BLaER1 (cell line): ENCODE data around the gene KYNU.
"Not testable (repeated sequence)": the region's sequence is repeated elsewhere in the genome, so short reads cannot be mapped to it uniquely, and the experiment has no call there.

Source experiments
- H3K27ac ChIP-seq: shearing (Covaris generic); formaldehyde crosslinking; 2 replicates; pipeline ENCODE4 v1.8.1; 2022
- H3K27me3 ChIP-seq: shearing (Covaris generic); formaldehyde crosslinking; 2 replicates; pipeline ENCODE4 v1.8.1; 2022
- H3K36me3 ChIP-seq: shearing (Covaris generic); formaldehyde crosslinking; 2 replicates; pipeline ENCODE4 v1.8.1; 2022
- H3K4me1 ChIP-seq: shearing (Covaris generic); formaldehyde crosslinking; 2 replicates; pipeline ENCODE4 v1.8.1; 2022
- H3K4me2 ChIP-seq: shearing (Covaris generic); formaldehyde crosslinking; 2 replicates; pipeline ENCODE4 v1.8.1; 2022
- H3K4me3 ChIP-seq: shearing (Covaris generic); formaldehyde crosslinking; 2 replicates; pipeline ENCODE4 v1.8.1; 2022
- H3K9ac ChIP-seq: shearing (Covaris generic); formaldehyde crosslinking; 2 replicates; pipeline ENCODE4 v1.8.1; 2022
- H3K9me3 ChIP-seq: shearing (Covaris generic); formaldehyde crosslinking; 2 replicates; pipeline ENCODE4 v1.8.1; 2022
- H4K20me1 ChIP-seq: shearing (Covaris generic); formaldehyde crosslinking; 2 replicates; pipeline ENCODE4 v1.8.1; 2022
- Cebpa-rat ChIP-seq: shearing (Covaris generic); IDR thresholded peaks from 2 replicates; pipeline ENCODE4 v1.8.1; 2022

KYNU gene

GRCh38 chr2:142901780-142902179, 24.3 kb downstream of the KYNU start:
- no peak for TF ChIP-seq Cebpa-rat
- H3K4me1 ChIP-seq, result no peaks in the 10 kb centered on the region
- no peak overlapping the region for H3K9ac ChIP-seq
- H3K27me3 ChIP-seq, result no peaks in the 10 kb centered on the region
- no peaks in the 10 kb centered on the region for H4K20me1 ChIP-seq
- H3K9me3 ChIP-seq, result no peaks in the 10 kb centered on the region
- no peak overlapping the region for H3K4me2 ChIP-seq
- no peak overlapping the region for H3K27ac ChIP-seq
- no peaks in the 10 kb centered on the region for H3K36me3 ChIP-seq
- H3K4me3 ChIP-seq, result no peak overlapping the region

- H3K4me3 ChIP-seq, H3K4me1 ChIP-seq, H4K20me1 ChIP-seq, H3K9ac ChIP-seq, H3K36me3 ChIP-seq, H3K4me2 ChIP-seq, H3K27ac ChIP-seq, H3K9me3 ChIP-seq, H3K27me3 ChIP-seq: not testable (repeated sequence)
These were observed 26.3 kb downstream of the KYNU start for GRCh38 chr2:142903726-142904125.

- Histone ChIP-seq H3K9ac (no peak overlapping the region), H3K4me3 (no peak overlapping the region), H3K4me1 (no peaks in the 10 kb centered on the region), H3K4me2 (no peak overlapping the region), H3K27ac (no peak overlapping the region), H3K36me3 (no peaks in the 10 kb centered on the region), H4K20me1 (no peaks in the 10 kb centered on the region), H3K9me3 (no peaks in the 10 kb centered on the region), H3K27me3 (no peaks in the 10 kb centered on the region)
- TF ChIP-seq Cebpa-rat, result no peak
These were observed 30.2 kb downstream of the KYNU start for GRCh38 chr2:142907653-142908052.

- Histone ChIP-seq H3K4me2 (no peak overlapping the region), H3K9ac (no peak overlapping the region), H3K4me1 (no peaks in the 10 kb centered on the region)
These were observed 37.2 kb downstream of the KYNU start for GRCh38 chr2:142914507-142915313.

GRCh38 chr2:142915502-142915901, 38.0 kb downstream of the KYNU start:
- Histone ChIP-seq H3K9ac (no peak overlapping the region), H4K20me1 (no peaks in the 10 kb centered on the region), H3K27me3 (no peaks in the 10 kb centered on the region), H3K9me3 (no peaks in the 10 kb centered on the region), H3K4me1 (no peaks in the 10 kb centered on the region), H3K36me3 (no peaks in the 10 kb centered on the region), H3K4me2 (no peak overlapping the region), H3K4me3 (no peak overlapping the region), H3K27ac (no peak overlapping the region)
- TF ChIP-seq Cebpa-rat, result no peak

More at GRCh38 chr2:142914507-142915313, 37.2 kb downstream of the KYNU start:
- Histone ChIP-seq H3K9me3 (no peaks in the 10 kb centered on the region), H3K36me3 (no peaks in the 10 kb centered on the region), H3K4me3 (no peak overlapping the region), H3K27ac (no peak overlapping the region), H3K27me3 (no peaks in the 10 kb centered on the region), H4K20me1 (no peaks in the 10 kb centered on the region)
- TF ChIP-seq Cebpa-rat, result no peak

- no peaks in the 10 kb centered on the region for H3K36me3 ChIP-seq
These were observed 41.2 kb downstream of the KYNU start for GRCh38 chr2:142918624-142919023.

GRCh38 chr2:142920571-142920970, 43.1 kb downstream of the KYNU start:
- H3K4me3 ChIP-seq, result no peak overlapping the region
- H3K9me3 ChIP-seq, result no peaks in the 10 kb centered on the region
- H3K27ac ChIP-seq, result no peak overlapping the region
- H3K9ac ChIP-seq, result no peak overlapping the region
- no peaks in the 10 kb centered on the region for H3K4me1 ChIP-seq
- no peaks in the 10 kb centered on the region for H3K27me3 ChIP-seq
- no peak for TF ChIP-seq Cebpa-rat
- H3K4me2 ChIP-seq, result no peak overlapping the region
- no peaks in the 10 kb centered on the region for H4K20me1 ChIP-seq
- H3K36me3 ChIP-seq, result no peaks in the 10 kb centered on the region

More at GRCh38 chr2:142918624-142919023, 41.2 kb downstream of the KYNU start:
- Histone ChIP-seq H3K27ac (no peak overlapping the region), H4K20me1 (no peaks in the 10 kb centered on the region), H3K27me3 (no peaks in the 10 kb centered on the region), H3K4me2 (no peak overlapping the region), H3K4me3 (no peak overlapping the region), H3K9me3 (no peaks in the 10 kb centered on the region), H3K9ac (no peak overlapping the region), H3K4me1 (no peaks in the 10 kb centered on the region)
- TF ChIP-seq Cebpa-rat, result no peak

- no peak overlapping the region for H3K4me3 ChIP-seq
These were observed 49.0 kb downstream of the KYNU start for GRCh38 chr2:142926445-142926844.

GRCh38 chr2:142930835-142931398, 53.5 kb downstream of the KYNU start:
- Histone ChIP-seq H3K9me3 (no peaks in the 10 kb centered on the region), H3K27ac (no peak overlapping the region), H3K4me3 (no peak overlapping the region), H3K36me3 (no peaks in the 10 kb centered on the region), H3K4me2 (no peak overlapping the region), H3K27me3 (no peaks in the 10 kb centered on the region), H4K20me1 (no peaks in the 10 kb centered on the region), H3K9ac (no peak overlapping the region), H3K4me1 (no peaks in the 10 kb centered on the region)
- TF ChIP-seq Cebpa-rat, result no peak

More at GRCh38 chr2:142926445-142926844, 49.0 kb downstream of the KYNU start:
- Histone ChIP-seq H3K4me2 (no peak overlapping the region), H3K9me3 (no peaks in the 10 kb centered on the region), H4K20me1 (no peaks in the 10 kb centered on the region), H3K9ac (no peak overlapping the region), H3K27ac (no peak overlapping the region), H3K27me3 (no peaks in the 10 kb centered on the region), H3K36me3 (no peaks in the 10 kb centered on the region), H3K4me1 (no peaks in the 10 kb centered on the region)
- no peak for TF ChIP-seq Cebpa-rat

GRCh38 chr2:142933916-142934315, 56.5 kb downstream of the KYNU start:
- Histone ChIP-seq H3K27ac (no peak overlapping the region), H4K20me1 (no peaks in the 10 kb centered on the region), H3K9ac (no peak overlapping the region), H3K36me3 (no peaks in the 10 kb centered on the region), H3K4me1 (no peaks in the 10 kb centered on the region), H3K4me3 (no peak overlapping the region), H3K4me2 (no peak overlapping the region), H3K27me3 (no peaks in the 10 kb centered on the region), H3K9me3 (no peaks in the 10 kb centered on the region)
- no peak for TF ChIP-seq Cebpa-rat
